ENCODE results near the gene CIZ1.

GRCh38 chr9:128190013-128190412, 1.4 kb downstream of the CIZ1 start:
- TF ChIP-seq CTCF (IDR thresholded peaks at IDR 0.05) = no peak
- TF ChIP-seq POLR2AphosphoS5 (IDR thresholded peaks at IDR 0.05; ENCODE audit: insufficient read depth in 1 of 2, low read depth in 1 of 2) = no peak
- TF ChIP-seq POLR2A (IDR thresholded peaks at IDR 0.05) = no peak

All from vagina (tissue), 2 donors.